GM21786 (cell line): ENCODE measurements around the gene CLSTN2.

Experiments
- ATAC-seq: cut with Tn5 transposase; IDR thresholded peaks from one replicate; pipeline ENCODE4 v1.9.1; 2021; ENCODE audit not compliant: unreplicated experiment

The CLSTN2 gene

DNA sequence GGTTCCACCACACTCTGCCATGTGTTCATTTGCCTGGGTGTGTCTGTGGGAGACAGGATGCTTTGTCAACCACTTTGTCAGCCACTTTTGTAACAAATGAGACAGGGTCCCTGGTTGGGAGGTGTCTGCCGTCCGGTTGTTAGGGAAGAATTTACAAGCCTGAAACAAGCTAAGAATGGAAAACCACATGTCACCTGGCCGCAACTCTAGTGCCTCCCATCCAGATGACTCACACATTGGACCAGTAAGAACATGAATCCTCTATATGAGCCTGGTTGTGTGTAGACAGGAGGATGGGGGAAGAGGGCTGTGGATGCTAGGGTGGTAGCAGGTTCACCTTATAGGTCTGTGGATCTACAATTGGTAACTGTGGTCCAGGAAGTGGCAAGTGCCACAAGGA, 335.3 kb downstream of the CLSTN2 start:
- ATAC-seq = no peak

DNA sequence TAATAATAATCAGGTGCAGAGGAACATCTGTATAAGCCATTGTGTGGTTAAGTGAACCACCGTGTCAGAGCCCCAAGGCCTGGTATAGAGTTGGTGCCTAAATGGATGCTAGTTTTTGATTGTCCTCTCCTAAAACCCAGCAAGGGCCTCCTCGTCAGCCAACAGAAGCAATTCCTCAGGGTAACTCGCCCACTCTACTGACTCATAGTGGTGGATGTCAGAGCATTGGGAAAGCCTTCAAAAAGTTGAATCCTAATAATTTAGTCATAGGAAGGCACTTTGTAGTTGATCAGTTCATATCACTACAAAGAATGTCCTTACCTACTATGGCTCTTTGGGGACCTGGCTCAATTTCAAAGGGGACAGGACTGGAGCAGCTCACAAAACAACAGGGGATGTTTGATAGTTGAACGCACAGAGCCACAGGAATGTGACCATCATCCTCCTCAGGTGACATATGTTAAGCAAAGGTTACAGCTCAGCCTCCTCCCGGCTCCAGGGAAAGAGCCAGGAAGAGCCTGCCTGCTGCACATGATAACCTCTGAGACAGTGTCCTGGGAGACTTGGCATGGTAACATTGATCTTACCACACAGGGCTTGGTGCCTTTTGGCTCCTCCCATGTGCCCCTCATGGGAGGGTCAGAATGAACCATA, 338.7 kb downstream of the CLSTN2 start:
- ATAC-seq = no peak

DNA sequence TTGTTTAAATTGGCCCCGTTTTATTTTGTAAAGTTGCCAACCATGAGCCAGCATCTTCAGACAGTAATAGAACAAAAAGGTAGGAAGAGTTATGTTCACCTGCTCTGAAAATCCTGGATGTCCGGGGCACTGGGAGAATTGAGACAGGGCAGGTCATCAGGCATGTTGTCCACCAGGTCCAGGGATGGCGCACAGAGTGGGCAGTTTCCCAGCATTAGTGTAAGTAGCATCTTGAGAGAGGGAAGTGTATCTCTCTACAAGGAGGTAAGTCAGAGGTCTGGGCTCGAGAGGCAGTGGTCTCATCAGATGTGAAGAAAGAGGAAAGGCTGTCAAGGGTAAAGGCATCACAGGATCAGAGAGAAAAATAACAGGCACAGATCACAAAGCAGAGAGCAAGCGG, 339.4 kb downstream of the CLSTN2 start:
- ATAC-seq = no peak

DNA sequence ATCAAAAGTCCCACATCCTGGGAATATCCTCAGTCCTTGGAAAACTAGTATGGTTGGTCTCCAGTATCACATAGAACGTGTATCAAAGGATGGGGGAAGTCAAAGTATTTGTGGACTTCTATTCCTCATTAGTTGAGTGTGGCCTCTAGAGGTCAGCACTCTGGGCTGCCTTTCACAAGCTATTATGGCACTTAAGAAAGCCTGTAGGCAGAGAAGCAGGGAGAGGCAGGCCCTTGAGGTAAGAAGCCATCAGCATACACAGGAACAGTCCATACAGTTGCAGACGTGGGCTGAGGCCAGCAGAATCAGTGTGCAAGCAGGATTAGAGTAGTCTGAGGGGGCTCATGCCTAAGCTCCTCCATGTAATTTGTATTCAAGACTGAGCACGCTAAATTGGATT, 341.7 kb downstream of the CLSTN2 start:
- ATAC-seq = no peak

DNA sequence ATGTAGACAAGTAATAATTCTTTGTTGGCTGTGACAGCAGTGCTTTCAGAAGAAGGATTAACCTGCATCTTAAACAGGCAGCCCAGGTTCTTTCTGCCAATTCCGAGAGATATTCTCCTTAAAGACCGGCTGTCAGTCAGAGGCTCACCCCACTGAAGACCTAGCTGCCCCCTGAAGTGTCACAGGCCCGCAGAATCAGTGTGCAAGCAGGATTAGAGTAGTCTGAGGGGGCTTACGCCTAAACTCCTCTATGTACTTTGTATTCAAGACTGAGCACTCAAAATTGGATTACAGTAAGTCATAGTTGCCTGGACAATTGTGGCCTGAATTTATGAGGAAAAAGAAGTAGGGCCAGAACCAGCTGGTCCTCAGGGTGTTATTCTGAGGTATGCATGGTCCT, 342.9 kb downstream of the CLSTN2 start:
- no peak for ATAC-seq

DNA sequence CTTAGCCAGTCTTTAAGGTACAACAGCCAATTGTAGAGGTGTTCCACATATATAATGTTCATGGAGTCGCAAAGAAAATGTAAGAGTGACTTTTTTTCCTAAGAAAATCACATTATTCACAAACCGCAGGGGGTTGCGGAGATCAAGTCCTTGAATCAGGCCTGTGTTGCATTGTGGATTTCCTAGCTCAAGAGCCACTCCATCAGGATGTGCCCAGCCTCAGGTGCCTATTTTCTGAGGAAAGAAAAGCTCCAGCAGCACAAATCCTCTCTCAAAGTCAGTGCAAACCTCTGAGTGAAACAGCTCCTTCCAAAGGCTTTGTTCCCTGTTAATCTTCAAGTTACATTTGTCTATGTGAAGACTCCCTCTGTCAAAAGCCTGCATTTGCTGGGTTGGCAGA, 349.4 kb downstream of the CLSTN2 start:
- no peak for ATAC-seq

DNA sequence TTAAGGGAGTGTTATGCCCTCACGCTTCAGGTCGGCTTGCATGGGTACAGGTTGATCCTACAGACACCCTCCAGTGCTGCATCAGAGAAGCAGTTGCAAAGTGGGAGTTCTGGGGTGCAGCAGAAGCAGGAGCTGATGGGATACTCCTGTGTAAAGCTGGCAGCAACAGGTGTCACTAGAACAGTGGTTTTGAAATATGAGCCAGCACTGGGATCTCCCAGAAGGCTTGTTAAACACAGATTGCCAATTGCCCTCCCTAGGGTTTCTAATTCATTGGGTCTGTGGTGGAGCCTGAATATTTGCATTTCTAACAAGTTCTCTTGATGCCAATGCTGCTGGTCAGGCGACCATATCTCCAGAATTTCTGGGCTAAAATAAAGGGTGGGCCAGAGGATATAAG, 350.4 kb downstream of the CLSTN2 start:
- ATAC-seq = no peak

DNA sequence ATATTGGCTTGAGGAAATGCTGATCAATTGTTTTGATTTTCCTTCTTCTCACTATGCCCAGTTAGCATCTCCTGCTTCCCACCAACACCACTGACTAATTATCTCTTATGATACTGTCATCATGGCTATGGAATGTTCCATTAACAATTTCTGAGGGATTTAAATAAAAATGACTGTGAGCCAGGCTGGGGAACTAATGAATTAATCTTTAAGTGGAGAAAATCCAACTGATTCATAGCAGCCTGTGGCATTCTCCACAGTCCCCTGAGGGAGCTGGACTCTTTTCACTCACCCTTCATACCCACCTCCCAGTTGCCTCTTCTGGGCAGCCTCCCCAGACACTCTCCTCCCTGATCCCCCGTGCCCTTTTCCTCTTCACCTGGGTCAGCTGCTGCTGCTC, 353.6 kb downstream of the CLSTN2 start:
- no peak for ATAC-seq

DNA sequence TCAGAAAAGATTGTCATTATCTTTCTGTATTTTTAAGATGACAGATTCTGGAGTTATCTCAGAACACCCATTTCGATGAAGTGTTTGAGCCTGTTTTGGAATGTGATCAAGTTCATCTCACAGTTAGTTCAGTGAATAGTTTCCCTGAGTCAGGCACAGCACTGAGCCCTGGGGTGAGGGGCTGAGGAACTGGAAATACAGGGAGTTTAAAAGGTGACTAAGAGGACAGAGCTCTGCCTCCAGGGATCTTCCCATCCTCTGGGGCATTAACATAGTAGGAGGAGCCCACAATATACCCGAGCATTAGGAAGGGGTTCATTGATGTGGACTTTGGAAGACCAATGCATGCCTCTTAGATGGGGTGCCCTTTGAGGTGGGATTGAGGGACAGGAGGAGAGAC, 355.1 kb downstream of the CLSTN2 start:
- no peak for ATAC-seq

DNA sequence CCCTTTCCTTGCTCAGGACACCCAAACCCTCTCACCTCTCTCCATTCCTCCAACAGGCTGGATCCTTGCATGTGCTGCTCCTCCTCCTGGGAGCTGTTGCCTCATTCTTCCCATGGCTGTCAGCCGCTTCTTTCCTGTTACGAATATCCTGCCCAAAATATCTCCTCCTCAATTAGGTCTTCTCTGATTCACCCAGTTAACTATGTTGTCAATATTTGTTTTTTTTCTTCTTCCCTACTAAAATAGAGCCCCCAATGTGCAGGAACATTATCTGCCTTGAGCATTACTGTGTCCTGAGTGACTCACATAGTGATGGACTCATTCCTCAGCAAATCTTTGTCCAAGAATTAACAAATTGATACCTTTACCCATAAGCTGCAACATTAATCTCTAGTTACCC, 357.2 kb downstream of the CLSTN2 start:
- ATAC-seq = no peak

DNA sequence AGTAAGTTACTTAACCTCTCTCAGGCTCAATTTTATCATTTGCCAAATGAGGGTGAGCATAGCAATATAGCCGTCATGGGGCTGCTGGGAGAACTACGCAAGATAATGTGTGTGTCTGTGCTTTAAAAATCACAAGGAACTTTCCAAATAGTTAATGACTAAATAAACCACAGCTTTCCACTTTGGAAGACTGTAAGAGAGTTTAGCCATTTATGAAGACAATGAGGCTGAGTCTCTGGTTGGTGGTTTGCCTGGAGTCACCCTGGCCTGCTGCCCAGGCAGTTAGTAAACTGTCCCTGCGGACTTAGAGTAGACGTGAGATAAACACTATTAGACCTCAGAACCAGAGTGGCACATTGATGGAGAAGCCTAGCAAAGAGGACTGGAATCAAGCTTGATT, 357.7 kb downstream of the CLSTN2 start:
- ATAC-seq = no peak

DNA sequence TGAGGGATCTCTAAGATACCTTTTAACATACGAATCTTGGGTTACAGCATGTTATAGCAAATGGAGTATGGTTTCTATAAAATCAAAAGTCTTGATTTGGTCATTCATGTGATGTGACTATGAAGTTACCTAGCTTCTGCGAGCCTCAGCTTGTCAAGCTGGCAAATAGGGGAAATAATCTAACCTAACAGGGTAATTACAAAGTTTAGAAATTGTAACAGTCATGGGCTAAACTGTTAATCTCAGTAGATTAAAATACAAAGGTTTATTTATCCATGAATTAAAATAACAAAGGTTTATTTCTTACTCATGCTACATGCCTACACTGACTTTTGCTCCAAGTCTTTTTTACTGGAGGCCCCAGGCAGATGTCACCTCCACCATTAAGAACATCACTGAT, 359.1 kb downstream of the CLSTN2 start:
- ATAC-seq = no peak

DNA sequence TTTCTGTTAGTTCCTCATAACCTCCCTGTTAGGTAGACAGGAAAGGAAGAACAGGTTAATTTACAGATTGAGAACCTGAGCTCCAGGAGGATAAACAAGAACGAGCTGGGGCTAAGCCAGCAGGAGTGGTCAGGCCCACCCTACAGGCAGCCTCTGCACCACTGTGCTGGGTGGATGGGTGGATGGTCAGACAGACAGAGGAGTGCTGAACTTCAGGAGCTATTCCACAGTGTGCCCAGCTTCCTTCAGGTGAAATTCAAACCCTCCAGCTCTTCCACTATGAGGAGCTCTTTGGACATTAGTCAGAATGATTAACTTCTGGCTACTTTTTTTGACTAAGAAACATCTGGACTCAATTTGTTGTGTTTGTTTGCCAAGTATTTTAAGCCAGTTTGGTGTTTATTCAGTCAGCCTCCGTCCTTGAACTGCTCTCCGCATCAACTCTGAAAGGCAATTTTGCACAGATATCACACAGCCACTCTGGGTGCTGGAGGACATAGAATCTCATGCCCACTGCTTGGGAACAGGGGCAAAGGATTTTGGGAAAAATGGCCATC, 361.9 kb downstream of the CLSTN2 start:
- ATAC-seq = no peak

DNA sequence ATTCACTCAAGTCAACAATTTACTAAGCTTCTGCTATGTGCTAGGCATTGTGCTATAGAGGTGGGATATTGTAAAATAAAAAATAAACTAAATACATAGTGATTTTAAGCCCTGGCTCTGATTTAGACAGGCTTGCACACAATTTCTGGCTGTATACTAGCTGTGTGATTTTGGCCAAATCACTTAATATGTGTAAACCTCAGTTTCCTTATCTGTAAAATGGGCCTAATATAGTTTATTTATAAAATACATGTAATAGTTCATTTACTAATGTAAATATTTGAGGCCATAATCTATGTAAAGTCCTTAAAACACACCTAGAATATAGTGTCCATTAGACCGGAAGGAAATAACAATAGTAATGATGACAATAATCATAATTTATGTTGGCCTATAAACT, 363.1 kb downstream of the CLSTN2 start:
- ATAC-seq = no peak

DNA sequence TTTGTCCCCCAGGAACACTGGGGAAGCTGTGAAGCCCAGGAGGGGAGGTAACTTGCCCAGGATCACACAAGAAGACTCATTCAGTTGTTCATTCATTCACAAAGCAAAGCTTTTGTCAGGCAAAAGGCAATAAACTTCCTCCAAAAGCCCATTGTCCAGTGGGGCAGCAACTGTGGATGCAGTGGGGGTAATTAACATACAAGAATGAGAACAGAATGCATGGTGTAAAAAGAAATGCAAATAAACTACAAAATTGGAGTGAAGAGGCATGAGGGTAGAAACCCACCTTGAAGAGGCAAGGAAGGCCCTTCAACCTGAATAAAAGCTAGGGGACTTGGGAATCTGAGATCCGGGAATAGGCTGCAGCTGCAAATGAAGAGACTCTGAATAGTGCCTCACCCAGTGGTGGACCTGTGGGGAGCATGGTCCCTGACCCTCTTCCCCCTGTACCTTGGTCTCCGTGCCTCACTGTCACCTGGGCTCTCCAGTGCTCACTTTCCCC, 363.6 kb downstream of the CLSTN2 start:
- ATAC-seq = no peak

DNA sequence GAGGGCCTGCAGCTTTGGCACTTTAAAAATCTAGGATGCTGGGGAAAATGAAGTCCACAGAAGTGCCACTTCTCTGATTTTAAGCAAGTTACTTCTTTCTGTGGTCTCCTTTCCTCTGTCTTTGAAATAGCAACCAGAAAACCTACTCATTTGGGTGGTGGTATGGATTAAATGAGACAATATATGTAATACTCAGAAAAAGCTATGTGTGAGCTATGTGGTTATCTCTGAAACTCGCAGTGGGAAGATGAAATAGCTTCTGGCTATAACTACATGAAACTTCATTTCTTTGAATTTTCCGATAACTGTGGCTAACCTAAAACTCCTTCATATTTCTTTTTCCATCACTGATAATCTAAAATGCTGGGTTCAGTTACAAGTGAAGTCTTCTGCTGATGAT, 368.9 kb downstream of the CLSTN2 start:
- no peak for ATAC-seq

DNA sequence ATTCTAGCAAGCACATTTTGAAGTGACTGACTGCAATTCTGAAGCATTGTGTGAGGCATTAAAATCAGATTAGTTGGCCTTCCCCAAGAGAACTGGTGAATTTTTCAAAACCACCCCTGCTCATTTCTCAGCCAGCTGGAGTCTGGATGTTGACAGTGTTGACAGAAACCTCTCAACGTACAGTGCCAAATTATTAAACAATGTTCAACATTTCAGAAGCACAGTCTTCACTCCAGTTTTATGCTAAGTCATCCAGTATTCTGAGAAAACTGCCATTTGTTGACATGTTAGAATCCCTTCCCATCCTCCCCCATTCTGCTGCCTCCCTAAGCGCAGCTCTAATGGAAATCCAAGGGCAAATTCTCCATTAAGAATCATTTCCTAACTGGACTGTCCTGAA, 373.6 kb downstream of the CLSTN2 start:
- no peak for ATAC-seq

DNA sequence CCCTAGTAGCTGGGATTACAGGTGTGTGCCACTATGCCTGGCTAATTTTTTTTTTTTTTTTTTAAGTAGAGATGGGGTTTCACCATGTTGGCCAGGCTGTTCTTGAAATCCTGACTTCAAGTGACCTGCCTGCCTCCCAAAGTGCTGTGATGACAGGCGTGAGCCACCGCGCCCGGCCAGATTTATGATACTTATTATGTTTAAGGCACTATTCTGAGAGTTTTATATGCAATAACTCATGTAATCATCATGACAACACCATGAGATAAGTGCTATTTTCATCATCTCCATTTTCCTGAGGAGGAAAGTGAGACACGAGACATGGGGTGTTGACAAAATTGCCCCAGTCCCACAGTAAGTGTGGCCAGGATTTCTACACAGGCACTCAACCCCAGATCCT, 376.4 kb downstream of the CLSTN2 start:
- ATAC-seq = no peak

DNA sequence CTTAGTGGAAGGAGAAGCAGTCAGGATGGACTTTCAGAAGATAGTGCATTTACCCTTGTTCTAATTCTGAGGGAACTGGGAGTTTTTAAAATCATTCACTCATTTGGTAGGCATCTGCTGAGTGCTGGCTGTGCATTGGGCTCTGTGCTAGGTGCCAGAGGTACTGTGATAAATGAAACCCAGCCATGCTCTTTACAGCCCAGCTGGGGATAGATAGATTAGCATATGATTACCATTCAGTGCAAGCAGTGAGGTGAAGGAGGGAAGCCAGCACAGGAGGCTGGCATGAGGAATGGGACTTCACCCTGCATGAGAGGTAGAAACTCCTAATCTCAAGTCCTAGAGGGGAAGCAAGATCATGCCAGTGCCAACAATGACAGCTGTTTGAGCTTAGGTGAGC, 381.0 kb downstream of the CLSTN2 start:
- ATAC-seq = no peak

DNA sequence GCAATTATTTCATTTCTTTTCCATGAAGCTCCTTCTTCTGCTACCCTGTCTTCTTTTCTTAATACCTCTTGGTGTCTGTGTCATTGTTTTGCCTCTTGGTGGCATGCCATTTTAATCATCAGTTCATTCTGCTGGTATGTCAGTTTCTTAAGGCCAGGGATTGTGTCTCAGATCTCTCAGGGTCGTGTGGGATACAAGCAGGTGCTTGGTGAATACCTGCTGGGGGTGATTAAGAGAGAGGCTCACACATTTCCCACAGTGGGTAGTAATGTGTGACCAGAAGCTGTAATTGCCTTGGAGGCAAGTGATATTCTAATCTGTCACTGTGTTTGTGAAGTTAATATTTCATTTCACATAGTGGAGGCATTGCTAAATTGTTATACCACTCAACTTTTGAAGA, 381.5 kb downstream of the CLSTN2 start:
- no peak for ATAC-seq

DNA sequence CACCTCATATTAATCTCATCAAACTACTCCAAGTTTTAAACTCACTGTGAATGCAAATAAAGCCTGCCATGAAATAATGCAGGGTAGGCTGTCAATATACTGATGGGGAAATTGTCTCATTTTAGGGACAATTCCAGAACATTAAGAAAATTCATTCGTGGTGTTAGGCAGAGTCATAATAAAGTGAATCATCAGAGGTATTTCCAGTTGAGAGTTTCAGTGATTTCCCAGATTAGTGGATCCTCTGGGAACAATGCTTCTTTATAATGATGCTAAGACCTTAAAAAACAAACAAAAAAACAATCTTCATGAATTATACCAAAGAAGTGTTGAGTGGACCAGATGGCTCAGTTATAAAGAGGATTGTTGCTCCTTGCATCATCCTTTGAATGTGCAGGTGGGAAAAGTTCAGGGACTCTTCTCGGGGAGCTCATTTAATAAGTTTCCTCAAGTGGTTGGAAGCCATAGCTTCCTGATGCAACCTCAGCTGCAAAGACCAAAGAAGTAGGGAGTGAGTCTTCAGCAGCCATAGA, 381.9 kb downstream of the CLSTN2 start:
- ATAC-seq = no peak

DNA sequence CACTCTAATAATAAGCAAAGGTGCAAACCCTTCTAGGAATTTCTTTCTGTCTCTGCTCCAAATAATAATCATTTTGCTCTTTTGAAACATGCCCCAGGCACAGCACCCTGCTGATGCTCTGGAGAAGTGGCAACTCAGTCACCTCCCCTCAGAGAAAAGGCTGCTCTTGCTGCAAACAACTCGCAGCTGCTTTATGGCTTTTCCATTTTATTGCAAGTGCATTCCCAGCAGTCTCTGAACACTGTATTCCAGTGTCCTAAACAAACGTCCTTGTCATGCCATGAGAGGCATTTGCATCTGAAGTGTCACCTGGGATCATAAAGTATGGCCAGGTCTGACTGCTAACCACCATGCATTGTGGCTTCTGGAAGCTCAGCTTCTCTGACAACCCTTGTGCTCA, 384.8 kb downstream of the CLSTN2 start:
- ATAC-seq = no peak

DNA sequence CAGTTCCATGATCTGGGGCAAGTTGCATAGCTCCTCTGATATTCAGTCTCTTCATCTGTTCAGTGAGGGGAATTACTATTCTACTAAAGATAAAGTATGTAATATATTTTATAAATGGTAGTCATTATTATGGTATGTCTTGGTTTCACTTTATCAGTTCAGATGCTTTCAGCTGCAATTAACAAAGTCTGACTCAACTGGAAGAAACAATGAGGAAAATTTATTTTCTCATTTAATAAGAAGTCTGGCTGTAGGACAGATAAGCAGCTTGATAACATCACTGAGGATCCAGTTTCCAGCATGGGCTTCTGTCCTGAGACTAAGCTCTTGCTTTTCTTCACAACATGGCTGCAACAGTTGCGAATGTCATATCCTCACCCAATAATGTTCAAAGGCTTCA, 388.6 kb downstream of the CLSTN2 start:
- ATAC-seq = no peak
